Tibial nerve (tissue), 4 donors: ENCODE data around the gene TLDC2. TPM values are rescaled to one million over a fixed set of nuclear protein-coding genes. Genes with fewer than 3 reads are reported as not detected.
A peak's percentile ranks its signal among the peaks of the same experiment; 100 is the strongest.

Experiments used
- DNase-seq, 2 donors: peaks; one replicate each; pipeline ENCODE4 v3.0.0-alpha.2; 2019; ENCODE audit warnings: low spot score in 2 of 2
- H3K27ac ChIP-seq, 4 donors: fragments of 200-600 bp; sonication (generic) in 3 of 4; one replicate each; pipeline ENCODE4 v1.5.1; 2017 to 2019; ENCODE audit warnings: mild to moderate bottlenecking in 1 of 4
- H3K27me3 ChIP-seq, 2 donors: fragments of 200-600 bp; sonication (generic) in 1 of 2; one replicate each; pipeline versions ENCODE4 v1.5.1 to v1.6.0; 2017 to 2019
- H3K36me3 ChIP-seq, 3 donors: fragments of 200-600 bp; sonication (generic); one replicate each; pipeline ENCODE4 v1.5.1; 2018 to 2019
- H3K4me1 ChIP-seq, 4 donors: fragments of 200-600 bp; sonication (generic) in 3 of 4; one replicate each; pipeline ENCODE4 v1.5.1; 2017 to 2019
- H3K4me3 ChIP-seq, 4 donors: fragments of 200-600 bp; sonication (generic) in 3 of 4; one replicate each; pipeline ENCODE4 v1.5.1; 2017 to 2019; ENCODE audit warnings: mild to moderate bottlenecking in 1 of 4, moderate library complexity in 1 of 4
- H3K9me3 ChIP-seq, 4 donors: fragments of 200-600 bp; sonication (generic) in 3 of 4; one replicate each; pipeline ENCODE4 v1.5.1; 2017 to 2019
- CTCF ChIP-seq, 5 experiments: fragments of 200-600 bp in 3 of 5; fragments of 450-650 bp in 2 of 5; sonication (generic) in 3 of 5; IDR thresholded peaks; one replicate each; pipeline ENCODE4 v1.5.1; 2016 to 2019; ENCODE audit warnings: antibody characterized with exemption in 5 of 5, mild to moderate bottlenecking in 3 of 5, moderate library complexity in 2 of 5
- EP300 ChIP-seq, 2 donors: sonication (generic); formaldehyde crosslinking; IDR thresholded peaks; one replicate each; pipeline ENCODE4 v1.6.1; 2017; ENCODE audit warnings: antibody characterized with exemption in 2 of 2, mild to moderate bottlenecking in 1 of 2
- POLR2A ChIP-seq, 2 donors: fragments of 450-650 bp; IDR thresholded peaks; one replicate each; pipeline ENCODE4 v1.6.1; 2017; ENCODE audit warnings: antibody characterized with exemption in 2 of 2, mild to moderate bottlenecking in 2 of 2, moderate library complexity in 2 of 2
- WGBS, 2 donors: methylation state at CpG; one replicate each; pipeline ENCODE4 v1.1.5; 2018; 5-methylcytosine and 5-hydroxymethylcytosine counted together
- total RNA-seq, 4 donors: library from RNA; depleted of rRNA; stranded (reverse); fragments of >200 nt; gene quantifications; one replicate each; pipeline ENCODE4 v1.1.0, GENCODE V29; 2016

The TLDC2 gene
- total RNA-seq, 4 donors from 2014 or later: not detected

GRCh38 chr20:36925234-36925633, 49.3 kb downstream of the TLDC2 start:
- Histone ChIP-seq H3K27ac (peak overlapping the region in 2 of 4 donors; percentile 24 to 61), H3K27me3 (no peaks in the 10 kb centered on the region), H3K9me3 (no peaks in the 10 kb centered on the region), H3K4me1 (peaks cover 0 to 74% (median 12%) of the 10 kb centered on the region in 4 donors), H3K4me3 (no peak overlapping the region), H3K36me3 (peaks cover 6 to 100% (median 24%) of the 10 kb centered on the region in 3 donors)
- WGBS, 2 donors: 48 to 67% methylated on average over 2 of the region's 2 CpGs
- TF ChIP-seq POLR2A (IDR thresholded peaks at IDR 0.05): no peak
- TF ChIP-seq CTCF (IDR thresholded peaks at IDR 0.05): no peak
- TF ChIP-seq EP300 (IDR thresholded peaks at IDR 0.05): no peak
- DNase-seq: no peak

GRCh38 chr20:36926653-36927200, 50.8 kb downstream of the TLDC2 start:
- Histone ChIP-seq H3K27me3 (no peaks in the 10 kb centered on the region), H3K36me3 (peaks cover 6 to 100% (median 24%) of the 10 kb centered on the region in 3 donors), H3K4me3 (no peak overlapping the region), H3K9me3 (no peaks in the 10 kb centered on the region), H3K4me1 (peaks cover 0 to 84% (median 21%) of the 10 kb centered on the region in 4 donors), H3K27ac (peak overlapping the region in 2 of 4 donors; percentile 61 to 90)
- TF ChIP-seq POLR2A (IDR thresholded peaks at IDR 0.05) (no peak), CTCF (IDR thresholded peaks at IDR 0.05) (no peak), EP300 (IDR thresholded peaks at IDR 0.05) (no peak)
- no peak for DNase-seq
- 73 to 77% methylated on average over 6 of the region's 6 CpGs for WGBS, 2 donors

- peaks cover 0 to 84% (median 23%) of the 10 kb centered on the region in 4 donors for H3K4me1 ChIP-seq
- no peak for TF ChIP-seq EP300 (IDR thresholded peaks at IDR 0.05)
- no peak for TF ChIP-seq CTCF (IDR thresholded peaks at IDR 0.05)
- TF ChIP-seq POLR2A (IDR thresholded peaks at IDR 0.05): no peak
- H3K9me3 ChIP-seq: no peaks in the 10 kb centered on the region
- DNase-seq: no peak
- 54 to 56% methylated on average over 1 of the region's 1 CpG for WGBS, 2 donors
- H3K27me3 ChIP-seq: no peaks in the 10 kb centered on the region
- H3K4me3 ChIP-seq: no peak overlapping the region
- H3K27ac ChIP-seq: peak overlapping the region in 2 of 4 donors; percentile 61 to 90
- peaks cover 6 to 100% (median 24%) of the 10 kb centered on the region in 3 donors for H3K36me3 ChIP-seq
Observed at GRCh38 chr20:36927704-36928103, 51.8 kb downstream of the TLDC2 start.

- Histone ChIP-seq H3K36me3 (peaks cover 9 to 100% (median 29%) of the 10 kb centered on the region in 3 donors), H3K27me3 (no peaks in the 10 kb centered on the region), H3K4me1 (peaks cover 0 to 87% (median 27%) of the 10 kb centered on the region in 4 donors), H3K9me3 (no peaks in the 10 kb centered on the region), H3K4me3 (no peak overlapping the region), H3K27ac (peak overlapping the region in 3 of 4 donors; percentile 67 to 99 (median 90))
- no peak for DNase-seq
- TF ChIP-seq CTCF (IDR thresholded peaks at IDR 0.05): no peak
- TF ChIP-seq EP300 (IDR thresholded peaks at IDR 0.05): no peak
- TF ChIP-seq POLR2A (IDR thresholded peaks at IDR 0.05): no peak
- WGBS, 2 donors: 68 to 73% methylated on average over 6 of the region's 6 CpGs
Observed at GRCh38 chr20:36929290-36929689, 53.4 kb downstream of the TLDC2 start.

- peaks cover 0 to 87% (median 25%) of the 10 kb centered on the region in 4 donors for H3K4me1 ChIP-seq
- H3K9me3 ChIP-seq: no peaks in the 10 kb centered on the region
- peaks cover 9 to 99% (median 31%) of the 10 kb centered on the region in 3 donors for H3K36me3 ChIP-seq
- no peak overlapping the region for H3K4me3 ChIP-seq
- no peaks in the 10 kb centered on the region for H3K27me3 ChIP-seq
- peak overlapping the region in 3 of 4 donors; percentile 67 to 99 (median 90) for H3K27ac ChIP-seq
- no peak for DNase-seq
- no peak for TF ChIP-seq EP300 (IDR thresholded peaks at IDR 0.05)
- no peak for TF ChIP-seq CTCF (IDR thresholded peaks at IDR 0.05)
- no peak for TF ChIP-seq POLR2A (IDR thresholded peaks at IDR 0.05)
- WGBS, 2 donors: 91 to 96% methylated on average over 6 of the region's 6 CpGs
Observed at GRCh38 chr20:36929691-36930090, 53.8 kb downstream of the TLDC2 start.
